HG02938 (cell line): ENCODE data around the gene UGT1A8.

ENCODE experiments used
- ATAC-seq: cut with Tn5 transposase; IDR thresholded peaks from one replicate; pipeline ENCODE4 v1.9.1; 2021; ENCODE audit warnings: mild to moderate bottlenecking, moderate library complexity; ENCODE audit not compliant: unreplicated experiment

The UGT1A8 gene

GRCh38 chr2:233794128-233794658 lies 176.8 kb downstream of the UGT1A8 start:
- ATAC-seq = no peak

- ATAC-seq = no peak
Measured at GRCh38 chr2:233795735-233796171, 178.3 kb downstream of the UGT1A8 start.

GRCh38 chr2:233796254-233796653 lies 178.8 kb downstream of the UGT1A8 start:
- no peak for ATAC-seq

GRCh38 chr2:233798335-233799086 lies 181.1 kb downstream of the UGT1A8 start:
- ATAC-seq = no peak

- no peak for ATAC-seq
Measured at GRCh38 chr2:233799087-233799665, 181.7 kb downstream of the UGT1A8 start.

- ATAC-seq = no peak
Measured at GRCh38 chr2:233799716-233800115, 182.3 kb downstream of the UGT1A8 start.

- no peak for ATAC-seq
Measured at GRCh38 chr2:233800208-233800607, 182.8 kb downstream of the UGT1A8 start.

GRCh38 chr2:233801357-233802131 lies 184.1 kb downstream of the UGT1A8 start:
- ATAC-seq = no peak

- ATAC-seq = no peak
Measured at GRCh38 chr2:233802132-233802815, 184.8 kb downstream of the UGT1A8 start.

GRCh38 chr2:233803292-233803911 lies 186.0 kb downstream of the UGT1A8 start:
- ATAC-seq = no peak

- ATAC-seq = no peak
Measured at GRCh38 chr2:233803994-233804393, 186.6 kb downstream of the UGT1A8 start.

GRCh38 chr2:233807215-233807865 lies 189.9 kb downstream of the UGT1A8 start:
- ATAC-seq = no peak

- ATAC-seq = no peak
Measured at GRCh38 chr2:233807966-233808935, 190.8 kb downstream of the UGT1A8 start.

- no peak for ATAC-seq
Measured at GRCh38 chr2:233810385-233810784, 193.0 kb downstream of the UGT1A8 start.

- no peak for ATAC-seq
Measured at GRCh38 chr2:233811087-233811486, 193.7 kb downstream of the UGT1A8 start.

GRCh38 chr2:233811732-233812131 lies 194.3 kb downstream of the UGT1A8 start:
- no peak for ATAC-seq

GRCh38 chr2:233813236-233814055 lies 196.0 kb downstream of the UGT1A8 start:
- no peak for ATAC-seq
